LNCAP (cell line): ENCODE measurements around the gene IGFBP7.

ENCODE experiments used
- CTCF ChIP-seq: fragments of 450-650 bp; IDR thresholded peaks from 2 replicates; pipeline ENCODE4 v1.5.1; 2017; ENCODE audit warnings: mild to moderate bottlenecking

Gene IGFBP7

GRCh38 chr4:57085278-57085677, 24.9 kb downstream of the IGFBP7 start:
- no peak for TF ChIP-seq CTCF

- no peak for TF ChIP-seq CTCF
Observed at GRCh38 chr4:57084360-57084759, 25.8 kb downstream of the IGFBP7 start.

- no peak for TF ChIP-seq CTCF
Observed at GRCh38 chr4:57083090-57083489, 27.1 kb downstream of the IGFBP7 start.

- TF ChIP-seq CTCF, result no peak
Observed at GRCh38 chr4:57081651-57082621, 28.2 kb downstream of the IGFBP7 start.

- no peak for TF ChIP-seq CTCF
Observed at GRCh38 chr4:57080781-57081650, 29.2 kb downstream of the IGFBP7 start.

GRCh38 chr4:57078685-57079521, 31.3 kb downstream of the IGFBP7 start:
- TF ChIP-seq CTCF, result no peak
